ENCODE measurements around the gene RPS19BP1. TPM values are rescaled to one million over a fixed set of nuclear protein-coding genes. Genes with fewer than 3 reads are reported as not detected.

The RPS19BP1 gene
- total and polyA plus RNA-seq, 2 of the 8 experiments (the other 6 are each of a cell fraction or from before 2014, with no cell fraction given) = 77.9 to 97.9 TPM

GRCh38 chr22:39494471-39495120 is 38.0 kb downstream of the RPS19BP1 start (continued):
- TF ChIP-seq RXRA (IDR thresholded peaks at IDR 0.05; ENCODE audit: insufficient read depth, low read depth, low read length) (no peak), SP1 (IDR thresholded peaks at IDR 0.05; ENCODE audit: low read depth, low read length) (no peak), PHF8 (conservative IDR thresholded peaks at IDR 0.05; ENCODE audit: low read depth, low read length) (no peak)
